ENCODE measurements around the gene HSCB.
A peak's percentile ranks its signal among the peaks of the same experiment; 100 is the strongest.
"Not testable (repeated sequence)": the region's sequence is repeated elsewhere in the genome, so short reads cannot be mapped to it uniquely, and the experiment has no call there.

Gene HSCB

DNA sequence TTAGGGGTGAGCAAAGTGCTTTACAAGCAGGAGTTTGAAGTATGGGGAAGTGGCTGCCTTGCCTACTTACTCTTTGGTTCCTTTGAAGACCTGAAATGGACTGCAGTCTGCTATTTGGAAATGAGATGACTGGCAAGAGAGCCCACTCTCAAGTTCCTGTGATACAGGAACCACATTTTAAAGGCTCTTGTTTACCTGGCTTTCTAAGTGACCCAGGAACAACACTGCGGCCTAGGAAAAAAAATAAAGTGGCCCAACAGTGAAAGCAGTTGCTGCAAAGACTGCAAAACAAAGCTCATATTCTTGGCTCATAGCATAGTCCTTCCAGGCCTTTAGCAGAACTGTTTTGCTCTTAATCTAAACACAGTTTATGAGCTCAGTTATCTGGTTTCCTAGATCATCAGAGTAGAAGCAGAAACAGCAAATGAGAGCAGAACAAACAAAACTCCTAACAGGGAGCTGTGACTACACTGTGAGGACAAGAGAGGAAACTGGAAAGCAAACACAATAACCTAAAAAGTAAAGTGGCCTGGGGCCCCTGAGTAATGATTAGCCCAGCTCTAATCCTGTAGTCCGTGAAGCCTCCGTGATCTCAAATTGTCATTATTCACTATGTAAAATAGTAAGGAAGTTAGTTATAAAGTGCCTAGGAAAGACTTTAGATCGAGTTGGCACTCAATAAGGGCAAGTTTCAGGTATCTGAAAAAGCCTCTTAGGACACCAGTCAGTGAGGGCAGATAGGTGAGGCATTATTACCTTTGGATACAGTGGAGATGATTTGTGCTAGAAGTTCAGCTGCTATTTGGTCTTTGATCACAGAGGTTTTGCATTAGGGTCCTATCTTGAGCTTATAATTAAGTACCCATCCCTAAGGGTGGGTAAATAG is 42.2 kb downstream of the HSCB start:
- FAIRE-seq = no peak
- no peak for DNase-seq (ENCODE audit: insufficient read length, low spot score)

DNA sequence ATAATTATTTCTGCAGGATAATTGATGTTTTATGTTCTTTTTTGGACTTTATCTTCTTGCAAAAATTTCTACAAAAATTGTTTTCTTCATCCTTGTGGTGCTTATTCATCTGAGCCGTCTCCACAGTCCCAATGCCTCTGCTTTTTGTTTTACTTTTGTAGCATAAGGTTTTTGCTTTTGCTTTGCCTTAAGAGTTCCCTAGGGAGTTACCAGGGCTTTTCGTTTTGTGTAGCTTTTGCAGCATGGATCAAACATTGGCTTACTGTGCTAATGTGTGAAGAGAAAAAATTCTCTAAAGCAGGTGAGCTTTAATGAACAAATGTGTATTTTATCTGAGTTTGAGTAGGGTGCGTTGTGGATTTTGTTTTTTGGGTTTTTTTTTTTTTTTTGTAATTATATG is 46.8 kb downstream of the HSCB start:
- no peak for DNase-seq (ENCODE audit: insufficient read length, low spot score)
- FAIRE-seq = peak; percentile 18

- DNase-seq (ENCODE audit: insufficient read length, low spot score) = no peak
- no peak for FAIRE-seq
These were observed 49.3 kb downstream of the HSCB start for GRCh38 chr22:28791124-28791523.

DNA sequence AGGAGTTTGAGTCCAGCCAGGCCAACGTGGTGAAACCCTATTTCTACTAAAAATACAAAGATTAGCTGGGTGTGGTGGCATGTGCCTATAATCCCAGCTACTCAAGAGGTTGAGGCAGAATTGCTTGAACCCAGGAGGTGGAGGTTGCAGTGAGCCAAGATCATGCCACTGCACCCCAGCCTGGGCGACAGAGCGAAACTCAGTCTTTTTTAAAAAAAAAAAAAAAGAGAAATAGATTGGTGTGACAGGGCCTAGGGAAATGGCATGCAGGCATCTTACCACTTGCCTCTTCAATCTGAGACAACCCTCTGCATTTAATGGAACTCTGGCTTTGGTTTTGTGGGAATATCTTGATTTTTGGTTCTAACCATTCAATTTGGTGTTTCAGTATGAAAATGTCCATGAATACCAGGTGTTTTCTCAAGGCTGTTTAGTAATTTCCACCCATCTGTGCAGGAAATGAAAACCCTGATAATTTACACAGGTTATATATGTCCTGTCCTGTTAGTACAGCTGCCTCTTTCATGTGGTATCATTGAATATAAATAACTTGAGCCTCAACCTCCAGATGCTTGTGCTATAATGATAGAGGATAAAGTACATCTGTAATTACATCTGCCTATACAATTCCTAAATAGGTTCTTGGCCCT is 50.1 kb downstream of the HSCB start:
- FAIRE-seq = peak; percentile 89

DNA sequence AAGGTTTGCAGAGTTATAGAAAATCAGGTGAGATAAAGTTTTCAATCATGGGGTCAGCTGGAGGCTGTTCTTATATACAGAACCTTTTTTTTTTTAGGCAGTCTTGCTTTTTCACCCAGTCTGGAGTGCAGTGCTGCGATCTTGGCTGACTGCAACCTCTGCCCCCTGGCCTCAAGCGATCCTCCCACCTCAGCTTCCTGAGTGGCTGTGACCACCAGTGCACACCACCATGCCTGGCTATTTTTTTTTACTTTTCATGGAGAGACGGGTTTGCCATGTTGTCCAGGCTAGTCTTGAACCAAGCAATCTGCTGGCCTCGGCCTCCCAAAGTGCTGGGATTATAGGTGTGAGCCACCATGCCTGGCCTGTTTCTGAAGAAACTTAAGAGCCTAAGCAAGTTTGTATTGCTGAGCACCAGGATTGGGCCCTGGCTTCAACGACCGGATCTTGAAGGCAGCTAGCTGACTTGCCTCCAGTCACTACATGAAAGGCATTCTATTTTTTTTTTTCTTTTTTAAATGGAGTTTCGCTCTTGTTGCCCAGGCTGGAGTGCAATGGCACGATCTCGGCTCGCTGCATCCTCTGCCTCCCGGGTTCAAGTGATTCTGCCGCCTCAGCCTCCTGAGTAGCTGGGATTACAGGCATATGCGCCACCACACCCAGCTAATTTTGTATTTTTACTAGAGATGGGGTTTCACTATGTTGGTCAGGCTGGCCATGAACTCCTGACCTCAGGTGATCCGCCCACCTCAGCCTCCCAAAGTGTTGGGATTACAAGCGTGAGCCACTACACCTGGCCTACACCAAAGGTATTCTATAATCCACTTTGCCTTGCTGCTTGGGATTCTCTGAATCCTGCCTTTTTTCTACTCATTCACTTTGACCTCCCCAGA is 50.9 kb downstream of the HSCB start:
- no peak for FAIRE-seq
- no peak for DNase-seq (ENCODE audit: insufficient read length, low spot score)

More for the DNA sequence above, 50.1 kb downstream of the HSCB start:
- DNase-seq (ENCODE audit: insufficient read length, low spot score) = no peak

DNA sequence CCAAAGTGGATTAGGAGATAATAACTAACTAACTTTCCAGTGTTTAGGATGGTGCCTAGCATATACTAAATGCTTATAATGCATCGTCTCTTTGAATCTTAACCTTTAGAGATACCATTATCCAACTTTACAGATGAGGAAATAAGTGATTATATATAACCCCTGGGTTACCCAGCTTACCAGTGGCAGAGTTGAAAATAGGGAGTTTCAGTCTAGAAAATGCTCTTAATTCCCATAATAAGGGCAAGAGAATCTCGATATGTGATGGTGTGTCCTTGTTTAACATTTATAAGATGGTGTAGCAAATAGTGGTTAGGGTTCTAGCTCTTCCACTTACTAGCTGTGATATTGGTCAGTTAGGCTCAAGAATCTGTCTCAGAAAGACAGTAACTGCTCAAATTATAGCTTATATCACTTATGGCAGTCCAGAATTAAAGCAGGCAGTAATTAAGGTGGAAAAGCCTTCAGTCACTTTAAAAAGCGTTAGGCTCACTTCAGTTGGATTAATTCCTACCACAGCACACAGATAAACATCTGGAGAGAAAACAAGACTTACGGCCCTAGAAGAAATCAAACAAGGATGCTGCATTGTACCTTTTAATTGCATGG is 52.2 kb downstream of the HSCB start:
- FAIRE-seq (peak; percentile 26), DNase-seq (ENCODE audit: insufficient read length, low spot score) (no peak)

DNA sequence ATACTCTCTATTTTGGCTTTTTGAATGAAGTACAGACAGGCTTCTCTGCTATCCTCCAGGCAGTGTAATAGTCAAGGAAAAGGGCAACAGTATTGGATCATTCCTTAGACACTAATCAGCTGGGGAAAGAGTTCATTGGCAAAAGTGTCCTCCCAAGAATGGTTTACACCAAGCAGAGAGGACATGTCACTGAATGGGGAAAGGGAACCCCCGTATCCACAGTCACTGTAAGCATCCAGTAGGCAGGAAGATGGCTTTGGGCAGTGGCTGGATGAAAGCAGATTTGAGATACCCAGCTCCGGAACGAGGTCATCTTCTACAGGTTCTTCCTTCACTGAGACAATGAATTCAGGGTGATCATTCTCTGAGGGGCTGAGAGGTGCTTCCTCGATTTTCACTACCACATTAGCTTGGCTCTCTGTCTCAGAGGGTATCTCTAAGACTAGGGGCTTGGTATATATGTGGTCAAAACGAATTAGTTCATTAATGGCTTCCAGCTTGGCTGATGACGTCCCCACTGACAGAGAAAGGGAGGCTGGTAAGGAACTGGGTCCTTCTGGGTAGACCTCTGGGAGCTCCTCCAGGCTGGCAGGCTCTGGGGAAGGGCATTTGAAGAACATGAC is 53.3 kb downstream of the HSCB start:
- no peak for FAIRE-seq
- no peak for DNase-seq (ENCODE audit: insufficient read length, low spot score)

- DNase-seq (ENCODE audit: insufficient read length, low spot score) (no peak), FAIRE-seq (no peak)
These were observed 54.4 kb downstream of the HSCB start for GRCh38 chr22:28795932-28796856.

GRCh38 chr22:28798810-28799605 is 57.2 kb downstream of the HSCB start:
- FAIRE-seq (peak; percentile 81), DNase-seq (ENCODE audit: insufficient read length, low spot score) (no peak)

- DNase-seq (ENCODE audit: insufficient read length, low spot score) (no peak), FAIRE-seq (peak; percentile 74)
These were observed 57.9 kb downstream of the HSCB start for GRCh38 chr22:28799606-28800307.

GRCh38 chr22:28800308-28801041 is 58.6 kb downstream of the HSCB start, which contains the start of gene XBP1:
TSS of gene XBP1 (minus strand) at chr22:28800569.
- DNase-seq (ENCODE audit: insufficient read length, low spot score) = peak; percentile 80
- peak; percentile 82 for FAIRE-seq

GRCh38 chr22:28801845-28802594 is 60.2 kb downstream of the HSCB start:
- DNase-seq (ENCODE audit: insufficient read length, low spot score) (no peak), FAIRE-seq (peak; percentile 70)

DNA sequence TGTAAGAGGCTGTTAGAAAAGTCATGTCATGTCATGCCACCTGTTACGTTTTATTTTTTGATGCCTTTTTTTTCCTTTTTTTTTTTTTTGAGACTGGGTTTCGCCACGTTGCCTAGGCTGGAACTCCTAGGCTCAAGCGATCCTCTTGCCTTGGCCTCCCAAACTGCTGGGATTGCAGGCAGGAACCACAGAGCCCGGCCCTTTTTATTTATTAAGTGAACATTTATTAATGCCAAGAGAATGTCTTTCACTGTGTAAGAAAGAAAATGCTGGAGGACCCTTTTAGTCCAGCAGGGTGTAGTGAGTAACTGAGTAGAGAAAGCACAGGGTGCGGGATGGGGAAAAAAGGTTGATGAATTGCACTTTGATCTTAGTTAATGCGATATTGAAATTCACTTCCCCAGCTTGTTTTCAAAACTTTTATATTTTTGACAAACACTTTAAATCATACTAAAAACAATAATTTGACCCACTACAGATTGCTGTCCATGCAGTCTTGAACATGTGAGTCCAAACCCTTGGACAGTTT is 60.8 kb downstream of the HSCB start:
- no peak for FAIRE-seq

GRCh38 chr22:28805426-28805825 is 63.6 kb downstream of the HSCB start:
- not testable (repeated sequence) for FAIRE-seq; DNase-seq (ENCODE audit: insufficient read length, low spot score)

More for the DNA sequence above, 60.8 kb downstream of the HSCB start:
- DNase-seq (ENCODE audit: insufficient read length, low spot score) = no peak

All from GM19239 (cell line).